Measurements from ENCODE around the gene ZBTB7B.
A peak's percentile ranks its signal among the peaks of the same experiment; 100 is the strongest.

ZBTB7B gene

DNA sequence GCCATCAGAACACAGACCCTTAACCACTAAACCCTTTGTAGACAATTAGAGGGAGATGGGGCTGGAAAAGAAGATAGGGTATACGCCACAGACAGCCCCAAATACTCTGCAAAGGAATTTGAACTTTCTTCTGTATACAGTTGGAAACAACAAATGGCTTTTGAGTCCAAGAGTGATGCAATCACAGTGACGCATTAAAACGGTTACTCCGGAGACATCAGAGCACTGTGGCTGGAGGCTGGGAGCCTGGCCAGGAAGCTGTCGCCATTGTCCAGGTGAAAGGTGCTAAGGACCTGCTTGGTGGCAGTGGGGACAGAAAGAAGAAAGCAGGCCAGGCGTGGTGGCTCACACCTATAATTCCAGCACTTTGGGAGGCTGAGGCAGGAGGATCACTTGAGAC, 15.3 kb upstream of the ZBTB7B start:
- H3K9me3 ChIP-seq (ENCODE audit: insufficient read depth, low read length): no peaks in the 10 kb centered on the region
- no peaks in the 10 kb centered on the region for H3K27me3 ChIP-seq (ENCODE audit: low read depth, low read length)
- no peak overlapping the region for H3K9ac ChIP-seq (ENCODE audit: low read length)
- H3K79me2 ChIP-seq (ENCODE audit: low read length): peaks cover 50% of the 10 kb centered on the region
- no peak overlapping the region for H2AFZ ChIP-seq (ENCODE audit: low read depth, low read length)
- H3K4me3 ChIP-seq (ENCODE audit: low read length): no peak overlapping the region
- H4K20me1 ChIP-seq (ENCODE audit: insufficient read depth, low read length): no peaks in the 10 kb centered on the region
- TF ChIP-seq, protein P1, sequence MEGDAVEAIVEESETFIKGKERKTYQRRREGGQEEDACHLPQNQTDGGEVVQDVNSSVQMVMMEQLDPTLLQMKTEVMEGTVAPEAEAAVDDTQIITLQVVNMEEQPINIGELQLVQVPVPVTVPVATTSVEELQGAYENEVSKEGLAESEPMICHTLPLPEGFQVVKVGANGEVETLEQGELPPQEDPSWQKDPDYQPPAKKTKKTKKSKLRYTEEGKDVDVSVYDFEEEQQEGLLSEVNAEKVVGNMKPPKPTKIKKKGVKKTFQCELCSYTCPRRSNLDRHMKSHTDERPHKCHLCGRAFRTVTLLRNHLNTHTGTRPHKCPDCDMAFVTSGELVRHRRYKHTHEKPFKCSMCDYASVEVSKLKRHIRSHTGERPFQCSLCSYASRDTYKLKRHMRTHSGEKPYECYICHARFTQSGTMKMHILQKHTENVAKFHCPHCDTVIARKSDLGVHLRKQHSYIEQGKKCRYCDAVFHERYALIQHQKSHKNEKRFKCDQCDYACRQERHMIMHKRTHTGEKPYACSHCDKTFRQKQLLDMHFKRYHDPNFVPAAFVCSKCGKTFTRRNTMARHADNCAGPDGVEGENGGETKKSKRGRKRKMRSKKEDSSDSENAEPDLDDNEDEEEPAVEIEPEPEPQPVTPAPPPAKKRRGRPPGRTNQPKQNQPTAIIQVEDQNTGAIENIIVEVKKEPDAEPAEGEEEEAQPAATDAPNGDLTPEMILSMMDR (IDR thresholded peaks at IDR 0.05; ENCODE audit: low read depth, low read length): no peak
- TF ChIP-seq EZH2phosphoT487 (IDR thresholded peaks at IDR 0.05; ENCODE audit: low read depth): no peak
- peaks cover 27% of the 10 kb centered on the region for H3K36me3 ChIP-seq (replicated peaks; ENCODE audit: low read depth, low read length)
- peaks cover 13% of the 10 kb centered on the region for H3K4me1 ChIP-seq (ENCODE audit: low read length)
- no peak overlapping the region for H3K4me2 ChIP-seq (ENCODE audit: low read length)
- no peak overlapping the region for H3K27ac ChIP-seq (ENCODE audit: low read length)

DNA sequence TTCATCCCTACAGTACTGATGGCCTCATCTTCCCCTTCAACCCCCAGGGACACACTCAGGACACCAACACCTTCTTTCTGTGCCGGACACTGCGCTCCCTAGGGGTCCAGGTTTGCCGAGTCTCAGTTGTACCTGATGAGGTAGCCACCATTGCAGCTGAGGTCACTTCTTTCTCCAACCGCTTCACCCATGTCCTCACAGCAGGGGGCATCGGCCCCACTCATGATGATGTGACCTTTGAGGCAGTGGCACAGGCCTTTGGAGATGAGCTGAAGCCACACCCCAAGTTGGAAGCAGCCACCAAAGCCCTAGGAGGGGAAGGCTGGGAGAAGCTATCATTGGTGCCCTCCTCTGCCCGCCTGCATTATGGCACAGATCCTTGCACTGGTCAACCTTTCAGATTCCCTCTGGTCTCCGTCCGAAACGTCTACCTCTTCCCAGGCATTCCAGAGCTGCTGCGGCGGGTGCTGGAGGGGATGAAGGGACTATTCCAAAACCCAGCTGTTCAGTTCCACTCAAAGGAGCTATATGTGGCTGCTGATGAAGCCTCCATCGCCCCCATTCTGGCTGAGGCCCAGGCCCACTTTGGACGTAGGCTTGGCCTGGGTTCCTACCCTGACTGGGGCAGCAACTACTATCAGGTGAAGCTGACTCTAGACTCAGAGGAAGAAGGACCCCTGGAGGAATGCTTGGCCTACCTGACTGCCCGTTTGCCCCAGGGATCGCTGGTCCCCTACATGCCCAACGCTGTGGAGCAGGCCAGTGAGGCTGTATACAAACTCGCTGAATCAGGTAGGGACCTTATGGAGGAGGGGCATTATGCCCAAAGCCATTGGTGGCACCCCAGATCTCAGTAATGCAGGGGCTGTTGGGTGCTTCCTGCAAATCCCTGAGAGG, 14.3 kb upstream of the ZBTB7B start:
- H2AFZ ChIP-seq (ENCODE audit: low read depth, low read length): no peak overlapping the region
- H3K4me3 ChIP-seq (ENCODE audit: low read length): no peak overlapping the region
- peaks cover 9% of the 10 kb centered on the region for H3K4me1 ChIP-seq (ENCODE audit: low read length)
- H3K9ac ChIP-seq (ENCODE audit: low read length): no peak overlapping the region
- H3K36me3 ChIP-seq (replicated peaks; ENCODE audit: low read depth, low read length): peaks cover 27% of the 10 kb centered on the region
- no peaks in the 10 kb centered on the region for H4K20me1 ChIP-seq (ENCODE audit: insufficient read depth, low read length)
- H3K9me3 ChIP-seq (ENCODE audit: insufficient read depth, low read length): no peaks in the 10 kb centered on the region
- no peak overlapping the region for H3K27ac ChIP-seq (ENCODE audit: low read length)
- no peak overlapping the region for H3K4me2 ChIP-seq (ENCODE audit: low read length)
- no peak for TF ChIP-seq EZH2phosphoT487 (IDR thresholded peaks at IDR 0.05; ENCODE audit: low read depth)
- TF ChIP-seq, protein P1 (IDR thresholded peaks at IDR 0.05; ENCODE audit: low read depth, low read length): peak; percentile 21; the same call in 1 of the 2 replicates
- peaks cover 43% of the 10 kb centered on the region for H3K79me2 ChIP-seq (ENCODE audit: low read length)
- H3K27me3 ChIP-seq (ENCODE audit: low read depth, low read length): no peaks in the 10 kb centered on the region

DNA sequence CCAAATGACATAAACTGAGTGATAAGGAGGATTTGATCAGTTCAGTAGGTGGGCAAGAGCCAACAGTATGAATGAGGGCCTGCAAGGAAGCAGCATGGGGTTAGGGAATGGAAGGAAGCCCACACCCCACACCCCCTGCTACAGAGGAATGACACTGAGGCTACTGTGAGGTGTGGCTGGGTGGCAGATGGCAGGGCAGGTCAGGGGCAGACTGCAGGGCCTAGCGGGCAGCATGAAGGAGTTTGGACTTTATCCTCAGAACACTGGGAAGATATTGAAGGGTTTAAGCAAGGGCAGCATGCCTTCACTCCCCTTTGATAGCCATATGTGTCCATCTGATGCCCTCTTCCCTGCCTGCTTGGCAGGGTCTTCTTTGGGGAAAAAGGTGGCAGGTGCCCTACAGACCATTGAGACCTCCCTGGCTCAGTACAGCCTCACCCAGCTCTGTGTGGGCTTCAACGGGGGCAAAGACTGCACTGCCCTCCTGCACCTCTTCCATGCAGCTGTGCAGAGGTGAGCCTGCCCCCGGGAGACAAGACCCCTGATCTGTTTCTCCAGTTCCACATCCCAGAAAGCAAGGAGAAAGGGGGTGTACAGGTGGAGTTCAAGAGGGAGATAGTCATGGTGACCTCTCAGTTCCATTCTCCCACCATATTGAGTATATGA, 13.3 kb upstream of the ZBTB7B start:
- Histone ChIP-seq H3K4me1 (ENCODE audit: low read length) (peaks cover 4% of the 10 kb centered on the region), H3K4me3 (ENCODE audit: low read length) (no peak overlapping the region), H2AFZ (ENCODE audit: low read depth, low read length) (no peak overlapping the region), H4K20me1 (ENCODE audit: insufficient read depth, low read length) (no peaks in the 10 kb centered on the region), H3K79me2 (ENCODE audit: low read length) (peaks cover 33% of the 10 kb centered on the region), H3K9ac (ENCODE audit: low read length) (no peak overlapping the region), H3K27me3 (ENCODE audit: low read depth, low read length) (no peaks in the 10 kb centered on the region), H3K27ac (ENCODE audit: low read length) (no peak overlapping the region), H3K36me3 (replicated peaks; ENCODE audit: low read depth, low read length) (peaks cover 27% of the 10 kb centered on the region), H3K4me2 (ENCODE audit: low read length) (no peak overlapping the region), H3K9me3 (ENCODE audit: insufficient read depth, low read length) (no peaks in the 10 kb centered on the region)
- TF ChIP-seq EZH2phosphoT487 (IDR thresholded peaks at IDR 0.05; ENCODE audit: low read depth): no peak
- TF ChIP-seq, protein P1 (IDR thresholded peaks at IDR 0.05; ENCODE audit: low read depth, low read length): no peak

DNA sequence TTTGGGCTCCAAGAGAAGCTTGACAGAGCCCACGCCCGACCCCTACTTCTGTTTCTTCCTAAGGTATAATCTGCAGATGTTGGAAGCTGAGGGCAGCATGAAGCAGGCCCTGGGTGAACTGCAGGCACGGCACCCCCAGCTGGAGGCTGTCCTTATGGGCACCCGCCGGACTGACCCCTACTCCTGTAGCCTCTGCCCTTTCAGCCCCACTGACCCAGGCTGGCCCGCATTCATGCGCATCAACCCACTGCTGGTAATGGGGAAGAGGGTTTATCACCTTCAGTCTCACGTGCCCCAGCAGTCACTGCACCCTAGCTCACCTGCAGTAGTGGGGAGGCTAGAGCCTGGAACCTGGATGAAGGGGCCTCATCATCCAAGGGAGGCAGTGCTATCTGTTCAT, 12.3 kb upstream of the ZBTB7B start:
- no peaks in the 10 kb centered on the region for H3K27me3 ChIP-seq (ENCODE audit: low read depth, low read length)
- no peak for TF ChIP-seq EZH2phosphoT487 (IDR thresholded peaks at IDR 0.05; ENCODE audit: low read depth)
- TF ChIP-seq, protein P1 (IDR thresholded peaks at IDR 0.05; ENCODE audit: low read depth, low read length): no peak
- H3K36me3 ChIP-seq (replicated peaks; ENCODE audit: low read depth, low read length): peaks cover 27% of the 10 kb centered on the region

More for the DNA sequence above, 12.3 kb upstream of the ZBTB7B start:
- H3K9me3 ChIP-seq (ENCODE audit: insufficient read depth, low read length): no peaks in the 10 kb centered on the region
- no peak overlapping the region for H3K4me3 ChIP-seq (ENCODE audit: low read length)
- H3K27ac ChIP-seq (ENCODE audit: low read length): no peak overlapping the region
- H3K4me1 ChIP-seq (ENCODE audit: low read length): no peaks in the 10 kb centered on the region
- H3K79me2 ChIP-seq (ENCODE audit: low read length): peaks cover 25% of the 10 kb centered on the region
- H2AFZ ChIP-seq (ENCODE audit: low read depth, low read length): no peak overlapping the region
- no peaks in the 10 kb centered on the region for H4K20me1 ChIP-seq (ENCODE audit: insufficient read depth, low read length)
- H3K9ac ChIP-seq (ENCODE audit: low read length): no peak overlapping the region
- H3K4me2 ChIP-seq (ENCODE audit: low read length): no peak overlapping the region
